Tongue (tissue), 2 donors: ENCODE results near the gene KCTD11. TPM values are rescaled to one million over a fixed set of nuclear protein-coding genes. Genes with fewer than 3 reads are reported as not detected.

Experiments
- small RNA-seq: library from RNA; depleted of rRNA; stranded (forward); fragments of <200 nt; gene quantifications from one replicate; pipeline ENCODE3, GENCODE V24; 2014; ENCODE audit warnings: low replicate concordance
- total RNA-seq: library from RNA; depleted of rRNA; stranded (reverse); fragments of >200 nt; gene quantifications from one replicate; pipeline ENCODE4 v1.2.3, GENCODE V29; 2014

Gene KCTD11
- total RNA-seq, 1 donor from 2014 or later, result 3.4 TPM

Small RNAs within 50 kb of the gene (small RNA-seq; reads per million reads assigned to genes)
- not detected for gene AC026954.2

Other genes with a start within 250 kb of the KCTD11 start
- gene ASGR2, start 237.3 kb upstream of the KCTD11 start, total RNA-seq, result not detected
- gene ASGR1, start 172.8 kb upstream of the KCTD11 start, total RNA-seq, result 0.21 TPM
- 11.1 TPM for gene DLG4, start 132.3 kb upstream of the KCTD11 start, total RNA-seq
- 260 TPM for gene ACADVL, start 132.2 kb upstream of the KCTD11 start, total RNA-seq
- gene DVL2, start 117.6 kb upstream of the KCTD11 start, total RNA-seq, result 53.7 TPM
- gene PHF23, start 112.7 kb upstream of the KCTD11 start, total RNA-seq, result 22.3 TPM
- 283 TPM for gene GABARAP, start 109.7 kb upstream of the KCTD11 start, total RNA-seq
- gene CTDNEP1, start 100.4 kb upstream of the KCTD11 start, total RNA-seq, result 63.6 TPM
- gene ELP5, start 99.9 kb upstream of the KCTD11 start, total RNA-seq, result 43.2 TPM
- 22.2 TPM for gene CLDN7, start 89.7 kb upstream of the KCTD11 start, total RNA-seq
- 75.2 TPM for gene SLC2A4, start 70.4 kb upstream of the KCTD11 start, total RNA-seq
- gene YBX2, start 57.5 kb upstream of the KCTD11 start, total RNA-seq, result 0.51 TPM
- 212 TPM for gene EIF5A, start 44.5 kb upstream of the KCTD11 start, total RNA-seq
- gene GPS2, start 36.8 kb upstream of the KCTD11 start, total RNA-seq, result 35.3 TPM
- 22.5 TPM for gene NEURL4, start 22.8 kb upstream of the KCTD11 start, total RNA-seq
- 1.7 TPM for gene ACAP1, start 15.6 kb upstream of the KCTD11 start, total RNA-seq
- not detected for gene TMEM95, start 3.0 kb downstream of the KCTD11 start, total RNA-seq
- gene TNK1, start 28.9 kb downstream of the KCTD11 start, total RNA-seq, result 2.1 TPM
- 9.4 TPM for gene PLSCR3, start 42.4 kb downstream of the KCTD11 start, total RNA-seq
- gene TMEM256, start 51.9 kb downstream of the KCTD11 start, total RNA-seq, result 69.0 TPM
- 9.3 TPM for gene NLGN2, start 55.7 kb downstream of the KCTD11 start, total RNA-seq
- not detected for gene SPEM1, start 68.2 kb downstream of the KCTD11 start, total RNA-seq
- gene SPEM2, start 73.5 kb downstream of the KCTD11 start, total RNA-seq, result not detected
- gene SPEM3, start 76.7 kb downstream of the KCTD11 start, total RNA-seq, result not detected
- 2.4 TPM for gene TMEM102, start 83.3 kb downstream of the KCTD11 start, total RNA-seq
- gene FGF11, start 87.3 kb downstream of the KCTD11 start, total RNA-seq, result 5.4 TPM
- gene CHRNB1, start 92.9 kb downstream of the KCTD11 start, total RNA-seq, result 27.9 TPM
- gene ZBTB4, start 127.5 kb downstream of the KCTD11 start, total RNA-seq, result 22.9 TPM
- gene SLC35G6, start 129.3 kb downstream of the KCTD11 start, total RNA-seq, result not detected
- gene POLR2A, start 132.2 kb downstream of the KCTD11 start, total RNA-seq, result 71.4 TPM
- 18.0 TPM for gene TNFSF12, start 196.9 kb downstream of the KCTD11 start, total RNA-seq
- 6.6 TPM for gene TNFSF13, start 206.6 kb downstream of the KCTD11 start, total RNA-seq
- 36.8 TPM for gene SENP3, start 209.8 kb downstream of the KCTD11 start, total RNA-seq
- 2.4 TPM for gene CD68, start 227.5 kb downstream of the KCTD11 start, total RNA-seq
- 27.4 TPM for gene MPDU1, start 231.7 kb downstream of the KCTD11 start, total RNA-seq
- 9.6 TPM for gene SOX15, start 237.9 kb downstream of the KCTD11 start, total RNA-seq